Right lobe of liver (tissue), 6 donors: Measurements from ENCODE around the gene ADAMTS2. TPM values are rescaled to one million over a fixed set of nuclear protein-coding genes. Genes with fewer than 3 reads are reported as not detected.
"Not testable (repeated sequence)": the region's sequence is repeated elsewhere in the genome, so short reads cannot be mapped to it uniquely, and the experiment has no call there.

ENCODE experiments used
- ATAC-seq, 4 donors: fragments of 200-7000 bp; cut with Tn5 transposase; one replicate each; pipeline ENCODE4 v1.9.1; 2020; ENCODE audit warnings: mild to moderate bottlenecking in 4 of 4, moderate library complexity in 4 of 4
- DNase-seq, 3 donors: peaks; one replicate each; pipeline ENCODE4 v3.0.0-alpha.2; 2020
- H3K27ac ChIP-seq, 3 donors: fragments of 200-600 bp; one replicate each; pipeline ENCODE4 v1.8.0; 2022
- H3K27me3 ChIP-seq, 2 donors: fragments of 200-600 bp; one replicate each; pipeline ENCODE4 v1.8.0; 2022
- H3K36me3 ChIP-seq, 4 donors: fragments of 200-600 bp; sonication (generic) in 1 of 4; one replicate each; pipeline versions ENCODE4 v1.5.1 to v1.8.0; 2017 to 2022; ENCODE audit warnings: control low read depth in 1 of 4
- H3K4me1 ChIP-seq, 4 donors: fragments of 200-600 bp; sonication (generic) in 1 of 4; one replicate each; pipeline versions ENCODE4 v1.5.1 to v1.8.0; 2017 to 2022; ENCODE audit warnings: control low read depth in 1 of 4
- H3K4me3 ChIP-seq, 3 donors: fragments of 200-600 bp; one replicate each; pipeline ENCODE4 v1.8.0; 2022
- H3K9me3 ChIP-seq, 4 donors: fragments of 200-600 bp; sonication (generic) in 1 of 4; one replicate each; pipeline versions ENCODE4 v1.5.1 to v1.8.0; 2017 to 2022; ENCODE audit warnings: control low read depth in 1 of 4
- POLR2A ChIP-seq: fragments of 450-650 bp; IDR thresholded peaks from one replicate; pipeline ENCODE4 v1.6.1; 2017; ENCODE audit warnings: antibody characterized with exemption, mild to moderate bottlenecking
- WGBS: methylation state at CpG from one replicate; pipeline ENCODE4 v1.1.6; 2018; ENCODE audit warnings: low coverage, low lambda C conversion rate; ENCODE audit not compliant: insufficient coverage; ENCODE audit errors: missing lambda C conversion rate; 5-methylcytosine and 5-hydroxymethylcytosine counted together
- intact Hi-C, 2 donors: fragments of 100-400 bp; cut with DNase I; formaldehyde crosslinking; loops; one replicate each; pipeline versions ENCODE4 v1.11.2 to v1.14.1; 2022
- total RNA-seq, 6 experiments: library from RNA; depleted of rRNA in 2 of 6; stranded (reverse); fragments of >200 nt in 2 of 6; fragmentation: NEBNext Ultra II Directional in 3 of 6; extraction: Animal tissue kit (Norgen Biotek cat#: 25700) in 3 of 6; gene quantifications; one replicate each; pipeline versions ENCODE4 v1.1.0 to v1.2.4, GENCODE V29; 2016 to 2023
- TF ChIP-seq, protein P1 (sequence below), 4 donors: fragments of 200-600 bp in 3 of 4; fragments of 450-650 bp in 1 of 4; IDR thresholded peaks; one replicate each; pipeline versions ENCODE4 v1.5.1 to v1.8.0; 2016 to 2022; ENCODE audit warnings: antibody characterized with exemption in 4 of 4, mild to moderate bottlenecking in 2 of 4
- donor health status: DM: no; HTN: yes; CAD: no.
- donor health status: DM: no; HTN: no; CAD: no.
- donor health status: DM: no; HTN: no; CAD: no.
- donor health status: DM: no; HTN: yes; CAD: no.
- donor health status: DM: no; HTN: yes; CAD: no.

The ADAMTS2 gene
- total RNA-seq, 6 experiments from 2014 or later = 6.3 to 18.9 (median 13.5) TPM

DNA sequence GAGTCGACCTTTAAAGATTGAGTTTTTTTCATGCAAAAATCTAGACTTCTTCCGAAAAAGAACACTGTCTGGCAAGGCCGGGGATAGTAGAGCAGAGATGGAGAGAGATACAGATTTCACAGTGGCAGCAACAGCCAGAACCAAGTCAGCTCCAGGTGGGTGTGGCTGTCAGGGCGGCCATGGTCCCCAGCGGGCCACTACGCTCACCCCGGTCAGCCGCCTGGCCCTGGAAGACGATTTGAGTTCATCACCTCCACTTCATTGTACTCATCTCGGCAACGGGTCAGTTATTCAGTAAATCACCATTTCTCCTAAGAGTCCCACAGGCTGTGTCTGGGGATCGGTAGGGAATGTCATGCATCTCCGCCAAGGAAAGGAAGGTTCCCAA, 232.1 kb downstream of the ADAMTS2 start:
- intact Hi-C loops = no loop called here
- H3K4me1 ChIP-seq = no peaks in the 10 kb centered on the region
- no peaks in the 10 kb centered on the region for H3K9me3 ChIP-seq
- no peaks in the 10 kb centered on the region for H3K27me3 ChIP-seq
- TF ChIP-seq, protein P1, sequence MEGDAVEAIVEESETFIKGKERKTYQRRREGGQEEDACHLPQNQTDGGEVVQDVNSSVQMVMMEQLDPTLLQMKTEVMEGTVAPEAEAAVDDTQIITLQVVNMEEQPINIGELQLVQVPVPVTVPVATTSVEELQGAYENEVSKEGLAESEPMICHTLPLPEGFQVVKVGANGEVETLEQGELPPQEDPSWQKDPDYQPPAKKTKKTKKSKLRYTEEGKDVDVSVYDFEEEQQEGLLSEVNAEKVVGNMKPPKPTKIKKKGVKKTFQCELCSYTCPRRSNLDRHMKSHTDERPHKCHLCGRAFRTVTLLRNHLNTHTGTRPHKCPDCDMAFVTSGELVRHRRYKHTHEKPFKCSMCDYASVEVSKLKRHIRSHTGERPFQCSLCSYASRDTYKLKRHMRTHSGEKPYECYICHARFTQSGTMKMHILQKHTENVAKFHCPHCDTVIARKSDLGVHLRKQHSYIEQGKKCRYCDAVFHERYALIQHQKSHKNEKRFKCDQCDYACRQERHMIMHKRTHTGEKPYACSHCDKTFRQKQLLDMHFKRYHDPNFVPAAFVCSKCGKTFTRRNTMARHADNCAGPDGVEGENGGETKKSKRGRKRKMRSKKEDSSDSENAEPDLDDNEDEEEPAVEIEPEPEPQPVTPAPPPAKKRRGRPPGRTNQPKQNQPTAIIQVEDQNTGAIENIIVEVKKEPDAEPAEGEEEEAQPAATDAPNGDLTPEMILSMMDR (IDR thresholded peaks at IDR 0.05) = no peak
- no peak for TF ChIP-seq POLR2A
- DNase-seq (no peak), ATAC-seq (no peak)
- no peaks in the 10 kb centered on the region for H3K36me3 ChIP-seq
- 72% methylated on average over 11 of the region's 13 CpGs for WGBS
- H3K4me3 ChIP-seq = no peak overlapping the region
- no peak overlapping the region for H3K27ac ChIP-seq

DNA sequence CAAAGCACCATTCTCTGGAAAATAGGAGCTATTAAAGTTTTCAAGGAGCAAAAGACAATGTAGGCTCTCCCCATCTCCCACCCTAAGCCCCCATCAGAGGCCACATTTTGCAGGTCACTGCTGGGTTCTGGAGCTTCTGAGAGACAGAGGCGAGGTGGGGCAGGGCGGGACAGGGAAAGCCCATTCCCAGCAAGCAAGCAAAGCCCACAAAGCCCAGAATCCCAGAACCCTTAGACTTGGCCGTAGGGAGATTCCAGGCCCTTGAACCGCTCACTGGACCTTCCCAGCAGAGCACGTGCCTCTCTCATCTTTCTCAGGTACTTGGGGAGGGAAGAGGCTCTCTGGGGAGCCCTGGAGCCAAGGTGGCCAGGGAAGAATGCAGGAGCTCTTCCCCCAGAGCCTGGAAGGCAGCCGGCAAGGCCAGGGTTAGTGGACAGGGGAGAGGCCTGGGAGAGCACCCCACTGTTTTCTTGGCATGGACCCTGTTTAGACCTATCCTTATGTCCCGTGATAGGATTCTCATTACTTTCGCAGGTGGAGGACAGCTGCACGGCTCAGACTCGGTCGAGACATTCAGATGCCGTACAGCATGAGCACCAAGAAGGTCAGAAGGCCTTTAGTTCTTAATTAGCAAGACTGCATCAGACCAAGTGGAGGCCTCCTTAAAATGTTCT, 232.7 kb downstream of the ADAMTS2 start:
- no peak overlapping the region for H3K27ac ChIP-seq
- 89% methylated on average over 5 of the region's 12 CpGs for WGBS
- no peaks in the 10 kb centered on the region for H3K4me1 ChIP-seq
- intact Hi-C loops = no loop called here
- DNase-seq = no peak
- H3K27me3 ChIP-seq = no peaks in the 10 kb centered on the region
- H3K36me3 ChIP-seq = no peaks in the 10 kb centered on the region
- H3K9me3 ChIP-seq = no peaks in the 10 kb centered on the region
- H3K4me3 ChIP-seq = no peak overlapping the region
- no peak for ATAC-seq
- TF ChIP-seq POLR2A = no peak
- TF ChIP-seq, protein P1 (IDR thresholded peaks at IDR 0.05) = no peak

DNA sequence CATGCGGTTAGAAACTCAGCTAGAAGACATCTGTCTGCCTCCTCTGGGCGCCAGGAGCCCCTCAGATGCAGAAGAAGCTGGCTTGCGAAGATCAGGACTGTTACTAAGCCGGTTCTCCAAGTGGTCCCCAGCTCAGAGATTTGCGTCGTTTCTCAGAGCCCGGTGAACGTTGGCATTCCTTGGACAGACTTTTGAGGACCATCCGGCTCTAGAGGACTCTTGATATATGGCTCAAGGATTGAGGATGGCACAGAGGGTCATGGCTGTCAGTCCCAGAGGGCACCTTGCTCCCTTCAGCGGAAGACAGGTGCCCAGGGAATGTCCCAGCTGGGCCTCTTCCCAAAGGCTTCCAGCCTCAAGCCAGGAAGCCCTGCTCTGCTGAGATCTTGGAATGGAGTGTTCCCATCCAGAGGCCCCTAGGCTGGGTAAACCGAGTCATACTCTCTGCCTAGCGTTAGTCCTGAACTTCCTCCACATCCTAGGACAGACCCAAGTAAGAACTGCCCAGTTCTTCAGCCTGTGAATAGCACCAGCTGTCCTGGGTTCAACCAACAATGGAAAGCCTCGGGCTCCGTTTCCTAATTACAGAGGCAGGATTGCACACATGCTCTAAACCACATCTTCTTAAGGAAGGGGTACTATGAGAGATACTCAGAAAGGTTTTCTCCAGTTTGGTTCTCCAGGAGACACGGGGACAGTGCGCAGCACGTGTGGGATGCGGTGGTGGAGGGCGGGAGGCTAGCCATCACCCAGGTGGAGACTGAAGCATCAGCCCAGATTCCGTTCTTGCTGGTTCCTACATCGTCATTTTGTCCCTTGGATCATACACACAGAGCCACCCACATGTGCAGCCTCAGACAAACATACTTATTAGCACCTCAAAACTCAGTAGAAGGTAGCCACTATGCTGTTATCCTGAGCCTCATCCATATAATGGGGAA, 233.7 kb downstream of the ADAMTS2 start:
- ATAC-seq (no peak), DNase-seq (no peak)
- TF ChIP-seq, protein P1 (IDR thresholded peaks at IDR 0.05) = no peak
- TF ChIP-seq POLR2A = no peak
- Histone ChIP-seq H3K4me3 (no peak overlapping the region), H3K27ac (no peak overlapping the region), H3K27me3 (no peaks in the 10 kb centered on the region), H3K9me3 (no peaks in the 10 kb centered on the region), H3K4me1 (no peaks in the 10 kb centered on the region), H3K36me3 (no peaks in the 10 kb centered on the region)
- intact Hi-C loops = no loop called here
- 69% methylated on average over 9 of the region's 21 CpGs for whole genome bisulfite sequencing

- no peaks in the 10 kb centered on the region for H3K9me3 ChIP-seq
Observed at GRCh38 chr5:179110528-179110927, 234.7 kb downstream of the ADAMTS2 start.

GRCh38 chr5:179101282-179101681, 244.0 kb downstream of the ADAMTS2 start:
- DNase-seq, H3K4me1 ChIP-seq, H3K27ac ChIP-seq, H3K27me3 ChIP-seq, ATAC-seq, intact Hi-C loops, H3K4me3 ChIP-seq, H3K36me3 ChIP-seq: not testable (repeated sequence)
- no CpG with 5 or more reads among the region's 17 CpGs for WGBS
- peaks cover 0 to 23% (median 8%) of the 10 kb centered on the region in 4 donors for H3K9me3 ChIP-seq

More at GRCh38 chr5:179110528-179110927, 234.7 kb downstream of the ADAMTS2 start:
- no peaks in the 10 kb centered on the region for H3K36me3 ChIP-seq
- H3K27ac ChIP-seq = no peak overlapping the region
- H3K4me1 ChIP-seq = no peaks in the 10 kb centered on the region
- no peak overlapping the region for H3K4me3 ChIP-seq
- TF ChIP-seq, protein P1 (IDR thresholded peaks at IDR 0.05) = no peak
- no peak for ATAC-seq
- 69% methylated on average over 9 of the region's 9 CpGs for WGBS
- DNase-seq = no peak
- no peaks in the 10 kb centered on the region for H3K27me3 ChIP-seq
- intact Hi-C loops = no loop called here
